ENCODE measurements around the gene PRELID2. TPM values are rescaled to one million over a fixed set of nuclear protein-coding genes. Genes with fewer than 3 reads are reported as not detected.

PRELID2 gene
- polyA plus RNA-seq, 3 donors: 0.77 to 2.0 (median 1.5) TPM

DNA sequence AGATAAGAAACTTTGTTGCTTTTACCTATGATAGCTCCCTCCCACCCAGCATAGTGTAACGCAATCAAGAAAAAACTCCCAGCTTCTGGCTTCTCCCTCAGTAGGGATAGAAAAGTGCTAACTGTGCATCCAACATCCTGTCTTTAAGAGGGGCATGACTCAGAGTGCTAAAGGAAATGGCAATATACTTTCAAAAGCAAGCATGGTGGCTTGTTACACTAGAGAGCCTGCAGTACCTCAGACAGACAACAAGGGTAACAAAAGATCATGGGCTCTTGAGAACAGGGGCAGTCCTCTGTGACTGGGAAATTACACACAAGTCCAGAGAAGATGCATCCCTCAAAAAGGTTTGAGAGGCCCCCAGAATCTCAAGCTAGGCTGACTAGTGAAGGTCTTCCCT, 37.8 kb downstream of the PRELID2 start:
- Mint-ChIP-seq H3K27ac (no peak overlapping the region), H3K9me3 (peaks cover 0 to 5% (median 0%) of the 10 kb centered on the region in 7 donors), H3K27me3 (ENCODE audit: low read depth in 3 of 3) (no peaks in the 10 kb centered on the region), H3K36me3 (peaks cover 1 to 3% of the 10 kb centered on the region in 2 donors), H3K4me1 (no peaks in the 10 kb centered on the region), H3K4me3 (no peak overlapping the region)
- no peak for DNase-seq
- no peaks in the 10 kb centered on the region for H3K4me1 ChIP-seq (ENCODE audit: control insufficient read depth in 1 of 2, insufficient read depth in 2 of 2, low read length in 2 of 2)
- H3K4me2 ChIP-seq (replicated peaks; ENCODE audit: extremely low read depth, low read length, poor library complexity, severe bottlenecking): no peak overlapping the region
- H2AFZ ChIP-seq (ENCODE audit: insufficient read depth, low read depth, low read length, poor library complexity, severe bottlenecking): no peak overlapping the region
- no peak overlapping the region for H3K4me3 ChIP-seq (replicated peaks in 1 of 3; ENCODE audit: low read depth in 2 of 3, low read length in 3 of 3)
- no peaks in the 10 kb centered on the region for H3K9me3 ChIP-seq (replicated peaks in 1 of 2; ENCODE audit: control insufficient read depth in 1 of 2, insufficient read depth in 1 of 2, low read length in 2 of 2)
- H3K27ac ChIP-seq (ENCODE audit: low read depth in 1 of 2, low read length in 2 of 2): no peak overlapping the region
- no peaks in the 10 kb centered on the region for H3K36me3 ChIP-seq (replicated peaks in 1 of 2; ENCODE audit: control insufficient read depth in 1 of 2, insufficient read depth in 2 of 2, low read length in 2 of 2)
- no CpG with 5 or more reads among the region's 1 CpG for WGBS (ENCODE audit: insufficient coverage)
- H3K27me3 ChIP-seq (ENCODE audit: control insufficient read depth in 2 of 2, insufficient read depth in 2 of 2, low read length in 2 of 2): no peaks in the 10 kb centered on the region
- H3K9ac ChIP-seq (ENCODE audit: insufficient read depth, low read length, poor library complexity, severe bottlenecking): no peak overlapping the region
- no peaks in the 10 kb centered on the region for H4K20me1 ChIP-seq (ENCODE audit: insufficient read depth, low read length)
- no peaks in the 10 kb centered on the region for H3K79me2 ChIP-seq (ENCODE audit: insufficient read depth, low read length)
- TF ChIP-seq, protein P1, sequence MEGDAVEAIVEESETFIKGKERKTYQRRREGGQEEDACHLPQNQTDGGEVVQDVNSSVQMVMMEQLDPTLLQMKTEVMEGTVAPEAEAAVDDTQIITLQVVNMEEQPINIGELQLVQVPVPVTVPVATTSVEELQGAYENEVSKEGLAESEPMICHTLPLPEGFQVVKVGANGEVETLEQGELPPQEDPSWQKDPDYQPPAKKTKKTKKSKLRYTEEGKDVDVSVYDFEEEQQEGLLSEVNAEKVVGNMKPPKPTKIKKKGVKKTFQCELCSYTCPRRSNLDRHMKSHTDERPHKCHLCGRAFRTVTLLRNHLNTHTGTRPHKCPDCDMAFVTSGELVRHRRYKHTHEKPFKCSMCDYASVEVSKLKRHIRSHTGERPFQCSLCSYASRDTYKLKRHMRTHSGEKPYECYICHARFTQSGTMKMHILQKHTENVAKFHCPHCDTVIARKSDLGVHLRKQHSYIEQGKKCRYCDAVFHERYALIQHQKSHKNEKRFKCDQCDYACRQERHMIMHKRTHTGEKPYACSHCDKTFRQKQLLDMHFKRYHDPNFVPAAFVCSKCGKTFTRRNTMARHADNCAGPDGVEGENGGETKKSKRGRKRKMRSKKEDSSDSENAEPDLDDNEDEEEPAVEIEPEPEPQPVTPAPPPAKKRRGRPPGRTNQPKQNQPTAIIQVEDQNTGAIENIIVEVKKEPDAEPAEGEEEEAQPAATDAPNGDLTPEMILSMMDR (IDR thresholded peaks at IDR 0.05): no peak
- intact Hi-C loops (cut with micrococcal nuclease): no loop called here

DNA sequence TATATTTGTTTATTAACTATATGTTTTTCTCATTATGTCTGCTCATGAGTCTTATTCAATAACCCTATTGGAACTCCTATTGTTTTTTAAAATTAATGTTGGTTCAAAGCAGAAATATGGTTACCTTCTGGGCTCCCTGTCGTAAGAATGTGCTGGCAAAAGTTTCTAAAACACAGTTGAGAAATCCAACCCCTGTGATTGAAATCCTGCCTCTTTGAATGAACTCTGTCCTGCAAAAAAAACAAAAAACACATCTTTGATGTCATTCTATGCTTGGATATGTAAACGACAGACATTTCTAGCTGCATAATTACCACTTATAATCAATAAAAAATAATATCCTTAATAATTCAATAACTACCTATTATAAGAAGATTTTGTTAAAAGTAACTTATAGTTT, 38.8 kb downstream of the PRELID2 start:
- Mint-ChIP-seq H3K27me3 (ENCODE audit: low read depth in 3 of 3) (no peaks in the 10 kb centered on the region), H3K4me1 (no peaks in the 10 kb centered on the region), H3K9me3 (peaks cover 0 to 2% (median 0%) of the 10 kb centered on the region in 7 donors), H3K27ac (no peak overlapping the region), H3K36me3 (peaks cover 3% of the 10 kb centered on the region in 2 donors), H3K4me3 (no peak overlapping the region)
- no peak overlapping the region for H3K4me2 ChIP-seq (replicated peaks; ENCODE audit: extremely low read depth, low read length, poor library complexity, severe bottlenecking)
- intact Hi-C loops (cut with micrococcal nuclease): no loop called here
- H3K9ac ChIP-seq (ENCODE audit: insufficient read depth, low read length, poor library complexity, severe bottlenecking): no peak overlapping the region
- TF ChIP-seq, protein P1 (IDR thresholded peaks at IDR 0.05): no peak
- no peaks in the 10 kb centered on the region for H3K79me2 ChIP-seq (ENCODE audit: insufficient read depth, low read length)
- no peaks in the 10 kb centered on the region for H3K4me1 ChIP-seq (ENCODE audit: control insufficient read depth in 1 of 2, insufficient read depth in 2 of 2, low read length in 2 of 2)
- no peak overlapping the region for H3K27ac ChIP-seq (ENCODE audit: low read depth in 1 of 2, low read length in 2 of 2)
- H3K36me3 ChIP-seq (replicated peaks in 1 of 2; ENCODE audit: control insufficient read depth in 1 of 2, insufficient read depth in 2 of 2, low read length in 2 of 2): no peaks in the 10 kb centered on the region
- DNase-seq: no peak
- WGBS (ENCODE audit: insufficient coverage): no CpG with 5 or more reads among the region's 2 CpGs
- H3K4me3 ChIP-seq (replicated peaks in 1 of 3; ENCODE audit: low read depth in 2 of 3, low read length in 3 of 3): no peak overlapping the region
- no peaks in the 10 kb centered on the region for H4K20me1 ChIP-seq (ENCODE audit: insufficient read depth, low read length)
- no peaks in the 10 kb centered on the region for H3K27me3 ChIP-seq (ENCODE audit: control insufficient read depth in 2 of 2, insufficient read depth in 2 of 2, low read length in 2 of 2)
- H3K9me3 ChIP-seq (replicated peaks in 1 of 2; ENCODE audit: control insufficient read depth in 1 of 2, insufficient read depth in 1 of 2, low read length in 2 of 2): no peaks in the 10 kb centered on the region
- no peak overlapping the region for H2AFZ ChIP-seq (ENCODE audit: insufficient read depth, low read depth, low read length, poor library complexity, severe bottlenecking)
